GM12891 (cell line): ENCODE results near the gene ZFHX2.

Experiments
- PAX5 ChIP-seq: IDR thresholded peaks from 2 replicates; pipeline ENCODE4 v1.6.1; 2011; ENCODE audit warnings: low read length, moderate library complexity, mild to moderate bottlenecking; ENCODE audit not compliant: insufficient read depth, severe bottlenecking
- POLR2A ChIP-seq: IDR thresholded peaks from 2 replicates; pipeline ENCODE4 v1.6.1; 2011; ENCODE audit warnings: low read depth, low read length, control low read depth
- POLR2AphosphoS5 ChIP-seq: IDR thresholded peaks from 2 replicates; pipeline ENCODE4 v1.6.1; 2011; ENCODE audit warnings: low read depth, low read length, control low read depth
- POU2F2 ChIP-seq: IDR thresholded peaks from 2 replicates; pipeline ENCODE4 v1.6.1; 2011; ENCODE audit warnings: low read depth, mild to moderate bottlenecking, control low read depth, low read length, moderate library complexity
- SPI1 ChIP-seq: IDR thresholded peaks from 2 replicates; pipeline ENCODE4 v1.6.1; 2011; ENCODE audit warnings: low read depth, low read length, control low read depth
- TAF1 ChIP-seq: IDR thresholded peaks from 2 replicates; pipeline ENCODE4 v1.6.1; 2011; ENCODE audit warnings: low read depth, low read length, control low read depth

DNA sequence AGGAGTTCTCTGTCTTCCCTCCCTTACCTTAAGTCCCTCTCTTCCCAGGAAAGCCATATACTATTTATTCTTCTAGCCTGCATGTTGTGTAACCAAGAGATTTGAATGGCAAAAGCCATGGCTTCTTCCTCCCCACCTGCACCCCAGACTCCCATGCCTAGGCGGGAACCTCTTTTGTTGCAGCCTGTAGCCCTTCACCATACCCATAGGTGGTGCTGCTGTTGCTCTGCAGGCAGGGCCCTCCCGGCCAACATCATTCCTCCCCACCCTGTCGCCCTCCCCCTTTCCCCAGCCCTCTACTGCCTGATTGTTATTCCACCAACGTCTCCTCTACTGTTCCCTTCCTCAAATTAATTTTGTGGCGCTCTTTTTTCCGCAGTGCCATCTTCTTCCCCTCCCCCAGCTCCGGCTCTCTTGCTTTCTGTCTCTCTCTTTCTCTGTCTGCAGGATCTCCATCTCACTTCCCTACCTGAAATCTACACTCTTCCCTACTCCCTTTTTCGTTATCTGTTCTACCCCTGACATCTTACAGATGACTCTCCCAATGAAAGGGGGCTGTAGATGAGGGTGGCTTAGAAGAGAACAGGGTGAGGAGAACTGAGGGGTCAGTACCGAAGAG is 68.2 kb downstream of the ZFHX2 start:
- TF ChIP-seq POLR2A: no peak
- no peak for TF ChIP-seq POLR2AphosphoS5
- no peak for TF ChIP-seq TAF1
- TF ChIP-seq POU2F2: no peak
- no peak for TF ChIP-seq PAX5
- TF ChIP-seq SPI1: no peak
